Stimulated activated CD4-positive, alpha-beta T cell treated with anti-CD3 and anti-CD28 coated beads, Interleukin-2, amount 100 ng/mL, for 48 hours (primary cell): ENCODE results near the gene KCNJ4.

ENCODE experiments used
- DNase-seq, 2 donors: peaks; one replicate each; pipeline ENCODE4 v3.0.0-alpha.2; 2020

Gene KCNJ4

GRCh38 chr22:38455076-38455529 lies at the start of gene KCNJ4:
TSS of gene KCNJ4 (minus strand) at chr22:38455199. CDS start at chr22:38428132, 27,067 bp downstream.
- DNase-seq = no peak

- no peak for DNase-seq
Measured at GRCh38 chr22:38503021-38503420, 48.0 kb upstream of the KCNJ4 start.

GRCh38 chr22:38501797-38502672 lies 47.0 kb upstream of the KCNJ4 start:
- no peak for DNase-seq

- no peak for DNase-seq
Measured at GRCh38 chr22:38497869-38498268, 42.9 kb upstream of the KCNJ4 start.

GRCh38 chr22:38494939-38495338 lies 39.9 kb upstream of the KCNJ4 start:
- DNase-seq = no peak

GRCh38 chr22:38494498-38494897 lies 39.5 kb upstream of the KCNJ4 start:
- no peak for DNase-seq

GRCh38 chr22:38491707-38492348 lies 36.8 kb upstream of the KCNJ4 start:
- DNase-seq = no peak

- DNase-seq = no peak
Measured at GRCh38 chr22:38490915-38491314, 35.9 kb upstream of the KCNJ4 start.

- DNase-seq = no peak
Measured at GRCh38 chr22:38490475-38490874, 35.5 kb upstream of the KCNJ4 start.

GRCh38 chr22:38489561-38490145 lies 34.7 kb upstream of the KCNJ4 start:
- DNase-seq = no peak

- DNase-seq = no peak
Measured at GRCh38 chr22:38489142-38489541, 34.1 kb upstream of the KCNJ4 start.

GRCh38 chr22:38487946-38488345 lies 32.9 kb upstream of the KCNJ4 start:
- no peak for DNase-seq

GRCh38 chr22:38485783-38486182 lies 30.8 kb upstream of the KCNJ4 start:
- no peak for DNase-seq

GRCh38 chr22:38484244-38484643 lies 29.2 kb upstream of the KCNJ4 start:
- no peak for DNase-seq

GRCh38 chr22:38482662-38483308 lies 27.8 kb upstream of the KCNJ4 start:
- no peak for DNase-seq

GRCh38 chr22:38481871-38482332 lies 26.9 kb upstream of the KCNJ4 start:
- DNase-seq = no peak

- DNase-seq = no peak
Measured at GRCh38 chr22:38481162-38481870, 26.3 kb upstream of the KCNJ4 start.

- no peak for DNase-seq
Measured at GRCh38 chr22:38479096-38479837, 24.3 kb upstream of the KCNJ4 start.

GRCh38 chr22:38477585-38477984 lies 22.6 kb upstream of the KCNJ4 start:
- no peak for DNase-seq

GRCh38 chr22:38474003-38474607 lies 19.1 kb upstream of the KCNJ4 start:
- DNase-seq = no peak

GRCh38 chr22:38471237-38471636 lies 16.2 kb upstream of the KCNJ4 start:
- DNase-seq = no peak
